ENCODE measurements around the gene ACAP1.

The ACAP1 gene

DNA sequence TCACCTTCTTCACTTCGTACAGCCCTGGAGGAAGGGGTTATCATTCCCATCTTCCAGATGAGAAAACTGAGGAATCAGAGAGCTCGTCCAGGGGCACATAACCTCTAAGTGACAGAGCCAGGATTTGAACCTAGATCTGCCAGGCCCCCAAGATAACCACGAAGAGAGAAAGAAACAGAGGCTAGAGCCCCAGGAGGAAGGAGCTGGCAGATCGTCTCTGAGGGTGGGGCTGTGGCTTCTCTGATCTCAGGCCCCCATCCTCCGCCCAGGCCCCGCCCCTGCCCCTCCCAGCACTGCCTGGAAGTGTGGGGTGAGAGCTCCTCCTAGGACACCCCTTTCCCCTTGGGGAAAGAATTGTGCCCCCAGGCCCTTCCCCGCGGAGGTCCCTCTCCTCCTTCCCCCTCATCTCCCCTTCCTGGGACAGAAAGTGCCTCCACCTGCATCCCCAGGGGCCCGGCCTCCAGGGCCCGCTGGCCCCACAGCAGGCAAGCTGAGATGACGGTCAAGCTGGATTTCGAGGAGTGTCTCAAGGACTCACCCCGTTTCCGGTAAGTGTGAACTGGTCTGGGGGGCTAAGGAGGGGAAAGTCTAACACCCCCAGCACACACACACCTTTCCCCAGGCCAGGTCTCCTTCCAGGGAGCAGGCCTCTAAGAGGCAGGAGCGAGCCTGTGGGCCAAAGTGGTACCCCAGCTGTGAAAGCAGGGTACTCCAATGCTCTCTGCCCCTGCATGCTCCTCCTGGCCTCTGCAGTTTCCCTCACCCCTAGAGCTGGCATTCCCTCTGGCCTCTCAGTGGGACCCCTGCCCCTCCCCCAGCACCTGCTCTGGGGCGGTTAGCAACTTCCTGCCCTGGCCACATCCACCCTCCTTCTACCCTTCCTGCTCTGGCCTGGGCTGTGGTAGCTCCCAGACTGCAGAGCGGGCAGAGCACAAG, at the start of gene ACAP1:
TSS of gene ACAP1 (plus strand) at position 290 of the 936 bp plus-strand sequence. CDS start at position 496, 206 bp downstream.
- Mint-ChIP-seq H3K36me3 (ENCODE audit: low read depth) (no peaks in the 10 kb centered on the region), H3K9me3 (no peaks in the 10 kb centered on the region), H3K4me1 (peaks cover 49% of the 10 kb centered on the region), H3K27ac (peak within 1 kb of the TSS; percentile 90), H3K4me3 (peak within 1 kb of the TSS; percentile 40), H3K27me3 (ENCODE audit: low read depth, poor library complexity) (no peaks in the 10 kb centered on the region)
- DNase-seq: no peak
- TF ChIP-seq CTCF (IDR thresholded peaks at IDR 0.05): no peak

DNA sequence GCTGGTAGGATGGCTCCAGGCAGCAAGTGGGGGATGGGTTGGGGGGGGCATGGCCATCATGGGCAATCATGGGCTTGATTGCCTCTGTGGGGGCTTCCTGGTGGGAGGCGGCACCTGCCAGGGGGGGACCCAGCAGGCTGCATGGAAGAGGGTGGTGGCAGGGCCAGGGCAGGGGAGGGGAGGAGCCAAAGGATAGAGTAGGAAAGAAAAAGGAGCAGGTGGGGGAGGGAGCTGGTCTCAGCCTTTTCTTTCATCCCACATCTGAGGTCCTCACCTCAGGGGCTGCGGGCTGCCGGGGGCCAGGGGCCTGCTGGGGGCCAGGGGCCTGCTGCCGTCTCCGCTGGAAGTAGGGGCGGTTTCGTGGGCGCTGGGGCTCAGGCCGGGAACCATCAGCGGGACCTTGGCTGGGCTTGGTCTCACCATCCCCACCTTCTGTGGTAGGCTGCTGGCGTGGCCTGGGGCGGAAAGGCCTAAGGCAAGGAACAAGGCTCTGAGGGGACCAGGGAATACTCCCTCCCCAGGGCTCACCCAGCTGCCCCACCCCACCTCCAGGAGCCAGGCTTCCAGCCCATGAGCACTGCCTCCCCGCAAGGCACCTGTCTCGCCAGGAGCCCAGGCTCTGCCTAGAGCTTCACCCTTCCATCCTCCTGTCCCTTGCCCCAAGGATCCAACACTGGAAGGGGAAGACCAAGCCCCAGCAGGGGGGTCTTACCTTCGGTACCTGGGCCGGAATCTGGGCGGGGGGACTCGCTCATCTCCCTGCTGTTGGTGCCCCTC, 46.9 kb upstream of the ACAP1 start:
- TF ChIP-seq CTCF (IDR thresholded peaks at IDR 0.05): no peak
- peaks cover 66% of the 10 kb centered on the region for H3K4me1 Mint-ChIP-seq
- no peaks in the 10 kb centered on the region for H3K9me3 Mint-ChIP-seq
- DNase-seq: no peak
- H3K27me3 Mint-ChIP-seq (ENCODE audit: low read depth, poor library complexity): peaks cover 24% of the 10 kb centered on the region
- H3K4me3 Mint-ChIP-seq: no peak overlapping the region
- no peak overlapping the region for H3K27ac Mint-ChIP-seq
- peaks cover 9% of the 10 kb centered on the region for H3K36me3 Mint-ChIP-seq (ENCODE audit: low read depth)

GRCh38 chr17:7290166-7290565, 46.2 kb upstream of the ACAP1 start:
- TF ChIP-seq CTCF (IDR thresholded peaks at IDR 0.05): no peak
- Mint-ChIP-seq H3K27ac (no peak overlapping the region), H3K4me1 (peaks cover 68% of the 10 kb centered on the region), H3K36me3 (ENCODE audit: low read depth) (peaks cover 9% of the 10 kb centered on the region), H3K27me3 (ENCODE audit: low read depth, poor library complexity) (peaks cover 30% of the 10 kb centered on the region), H3K9me3 (no peaks in the 10 kb centered on the region), H3K4me3 (no peak overlapping the region)
- DNase-seq: no peak

GRCh38 chr17:7290685-7291084, 45.6 kb upstream of the ACAP1 start:
- peaks cover 35% of the 10 kb centered on the region for H3K27me3 Mint-ChIP-seq (ENCODE audit: low read depth, poor library complexity)
- no peak for DNase-seq
- peaks cover 70% of the 10 kb centered on the region for H3K4me1 Mint-ChIP-seq
- no peak for TF ChIP-seq CTCF (IDR thresholded peaks at IDR 0.05)
- H3K4me3 Mint-ChIP-seq: no peak overlapping the region
- no peak overlapping the region for H3K27ac Mint-ChIP-seq
- peaks cover 8% of the 10 kb centered on the region for H3K36me3 Mint-ChIP-seq (ENCODE audit: low read depth)
- no peaks in the 10 kb centered on the region for H3K9me3 Mint-ChIP-seq

- Mint-ChIP-seq H3K9me3 (no peaks in the 10 kb centered on the region), H3K4me1 (peaks cover 68% of the 10 kb centered on the region), H3K4me3 (no peak overlapping the region), H3K27ac (no peak overlapping the region), H3K27me3 (ENCODE audit: low read depth, poor library complexity) (peaks cover 49% of the 10 kb centered on the region), H3K36me3 (ENCODE audit: low read depth) (no peaks in the 10 kb centered on the region)
- DNase-seq: no peak
- TF ChIP-seq CTCF (IDR thresholded peaks at IDR 0.05): no peak
Observed at GRCh38 chr17:7292194-7292593, 44.1 kb upstream of the ACAP1 start.

Data from nephron progenitor cell (in vitro differentiated cells).